ENCODE results near the gene THRSP.

The THRSP gene

DNA sequence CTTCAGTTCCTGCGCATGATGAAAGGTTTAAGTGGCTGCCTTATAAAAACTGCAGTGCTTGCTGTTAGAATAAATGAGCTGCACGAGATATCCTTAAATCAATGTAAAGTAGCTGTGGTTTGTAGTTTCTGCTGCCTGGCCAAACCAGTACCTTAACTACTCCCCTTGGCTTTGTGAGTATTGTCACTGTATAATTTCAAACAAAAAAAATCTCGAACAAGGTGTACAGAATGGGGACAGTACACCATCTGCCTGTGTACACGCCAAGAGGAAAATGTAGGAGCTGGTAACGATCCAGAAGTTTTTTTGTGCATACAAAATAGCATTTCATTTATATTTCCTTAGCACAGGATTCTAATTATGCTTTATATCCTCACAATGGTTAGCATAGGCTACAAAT, 36.6 kb downstream of the THRSP start:
- H3K27ac ChIP-seq (replicated peaks): no peak overlapping the region
- no peaks in the 10 kb centered on the region for H3K27me3 ChIP-seq (ENCODE audit: insufficient read depth, poor library complexity, severe bottlenecking)
- H3K4me3 ChIP-seq (replicated peaks; ENCODE audit: insufficient read depth, low read length): no peak overlapping the region
- no peak for TF ChIP-seq SPI1 (IDR thresholded peaks at IDR 0.05; ENCODE audit: borderline replicate concordance, low read depth)
- TF ChIP-seq REST (IDR thresholded peaks at IDR 0.05; ENCODE audit: insufficient replicate concordance, low read depth): no peak
- TF ChIP-seq, protein P1, sequence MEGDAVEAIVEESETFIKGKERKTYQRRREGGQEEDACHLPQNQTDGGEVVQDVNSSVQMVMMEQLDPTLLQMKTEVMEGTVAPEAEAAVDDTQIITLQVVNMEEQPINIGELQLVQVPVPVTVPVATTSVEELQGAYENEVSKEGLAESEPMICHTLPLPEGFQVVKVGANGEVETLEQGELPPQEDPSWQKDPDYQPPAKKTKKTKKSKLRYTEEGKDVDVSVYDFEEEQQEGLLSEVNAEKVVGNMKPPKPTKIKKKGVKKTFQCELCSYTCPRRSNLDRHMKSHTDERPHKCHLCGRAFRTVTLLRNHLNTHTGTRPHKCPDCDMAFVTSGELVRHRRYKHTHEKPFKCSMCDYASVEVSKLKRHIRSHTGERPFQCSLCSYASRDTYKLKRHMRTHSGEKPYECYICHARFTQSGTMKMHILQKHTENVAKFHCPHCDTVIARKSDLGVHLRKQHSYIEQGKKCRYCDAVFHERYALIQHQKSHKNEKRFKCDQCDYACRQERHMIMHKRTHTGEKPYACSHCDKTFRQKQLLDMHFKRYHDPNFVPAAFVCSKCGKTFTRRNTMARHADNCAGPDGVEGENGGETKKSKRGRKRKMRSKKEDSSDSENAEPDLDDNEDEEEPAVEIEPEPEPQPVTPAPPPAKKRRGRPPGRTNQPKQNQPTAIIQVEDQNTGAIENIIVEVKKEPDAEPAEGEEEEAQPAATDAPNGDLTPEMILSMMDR (IDR thresholded peaks at IDR 0.05; ENCODE audit: insufficient read depth, low read length): no peak
- TF ChIP-seq POLR2AphosphoS5 (IDR thresholded peaks at IDR 0.05; ENCODE audit: low read depth): no peak
- no peak for TF ChIP-seq GABPA (IDR thresholded peaks at IDR 0.05; ENCODE audit: low read depth)
- no peak for DNase-seq (ENCODE audit: low read depth in 1 of 2, low spot score in 1 of 2)

- H3K27ac ChIP-seq (replicated peaks): no peak overlapping the region
- no peaks in the 10 kb centered on the region for H3K27me3 ChIP-seq (ENCODE audit: insufficient read depth, poor library complexity, severe bottlenecking)
- H3K4me3 ChIP-seq (replicated peaks; ENCODE audit: insufficient read depth, low read length): no peak overlapping the region
- TF ChIP-seq GABPA (IDR thresholded peaks at IDR 0.05; ENCODE audit: low read depth): no peak
- no peak for TF ChIP-seq SPI1 (IDR thresholded peaks at IDR 0.05; ENCODE audit: borderline replicate concordance, low read depth)
- DNase-seq (ENCODE audit: low read depth in 1 of 2, low spot score in 1 of 2): no peak
Observed at GRCh38 chr11:78100676-78101472, 37.2 kb downstream of the THRSP start.

DNA sequence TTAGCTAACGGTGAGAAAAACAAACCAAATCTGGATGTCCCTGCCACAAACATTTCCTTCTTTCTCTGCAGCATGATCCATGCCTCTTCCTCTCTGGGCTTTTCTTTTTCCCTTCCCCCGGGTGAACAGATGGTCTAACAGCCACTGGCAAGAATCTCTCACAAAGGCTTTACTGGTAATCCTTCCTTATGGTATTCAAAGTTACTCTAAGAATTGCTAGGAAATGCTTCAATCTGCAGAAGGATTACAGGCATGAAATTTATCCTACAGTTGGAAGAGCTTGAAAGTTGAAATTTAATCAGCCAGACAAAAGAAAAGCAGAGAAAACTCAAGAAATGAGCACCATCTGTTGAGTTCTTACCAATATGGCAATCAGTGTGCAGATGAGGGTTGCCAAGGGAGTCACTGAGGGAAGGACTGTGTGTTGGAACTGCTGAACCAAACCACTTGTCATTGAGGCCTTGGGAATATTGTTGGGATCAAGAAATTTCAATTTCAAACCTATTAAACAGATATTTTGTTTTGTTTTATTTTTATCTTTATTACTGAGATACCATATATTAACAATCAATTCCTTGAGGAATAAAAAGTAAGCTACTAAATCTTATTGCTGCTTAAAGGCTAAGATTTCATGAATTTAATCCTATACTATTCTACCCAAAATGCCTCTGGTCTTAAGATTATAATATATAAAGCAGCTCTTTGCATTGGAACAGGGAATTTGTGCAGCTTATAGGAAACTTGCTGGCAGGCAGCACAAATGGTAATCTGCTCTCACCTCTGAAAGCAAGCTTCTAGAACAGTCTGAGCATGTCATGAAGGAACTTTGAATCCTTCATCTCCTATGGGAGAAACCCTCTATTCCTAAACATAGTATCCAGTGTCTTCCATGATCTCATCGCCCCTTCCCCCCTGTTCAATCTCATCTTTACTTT, 45.7 kb downstream of the THRSP start:
- no peak overlapping the region for H3K27ac ChIP-seq (replicated peaks)
- no peaks in the 10 kb centered on the region for H3K27me3 ChIP-seq (ENCODE audit: insufficient read depth, poor library complexity, severe bottlenecking)
- TF ChIP-seq GABPA (IDR thresholded peaks at IDR 0.05; ENCODE audit: low read depth) (no peak), POLR2AphosphoS5 (IDR thresholded peaks at IDR 0.05; ENCODE audit: low read depth) (no peak), SPI1 (IDR thresholded peaks at IDR 0.05; ENCODE audit: borderline replicate concordance, low read depth) (no peak), REST (IDR thresholded peaks at IDR 0.05; ENCODE audit: insufficient replicate concordance, low read depth) (no peak)
- TF ChIP-seq, protein P1 (IDR thresholded peaks at IDR 0.05; ENCODE audit: insufficient read depth, low read length): no peak
- DNase-seq (ENCODE audit: low read depth in 1 of 2, low spot score in 1 of 2): no peak
- no peak overlapping the region for H3K4me3 ChIP-seq (replicated peaks; ENCODE audit: insufficient read depth, low read length)

GRCh38 chr11:78110351-78110750, 46.7 kb downstream of the THRSP start:
- H3K27ac ChIP-seq (replicated peaks): no peak overlapping the region

More at GRCh38 chr11:78110351-78110750, 46.7 kb downstream of the THRSP start:
- no peak for DNase-seq (ENCODE audit: low read depth in 1 of 2, low spot score in 1 of 2)
- TF ChIP-seq GABPA (IDR thresholded peaks at IDR 0.05; ENCODE audit: low read depth) (no peak), REST (IDR thresholded peaks at IDR 0.05; ENCODE audit: insufficient replicate concordance, low read depth) (no peak), POLR2AphosphoS5 (IDR thresholded peaks at IDR 0.05; ENCODE audit: low read depth) (no peak)
- TF ChIP-seq, protein P1 (IDR thresholded peaks at IDR 0.05; ENCODE audit: insufficient read depth, low read length): no peak
- no peak overlapping the region for H3K4me3 ChIP-seq (replicated peaks; ENCODE audit: insufficient read depth, low read length)
- H3K27me3 ChIP-seq (ENCODE audit: insufficient read depth, poor library complexity, severe bottlenecking): no peaks in the 10 kb centered on the region
